GM12878 (cell line): ENCODE measurements around the gene SMCO4.
A peak's percentile ranks its signal among the peaks of the same experiment; 100 is the strongest.

Experiments
- CREB1 ChIP-seq: IDR thresholded peaks from 2 replicates; pipeline ENCODE4 v1.6.1; 2012; ENCODE audit warnings: low read depth, mild to moderate bottlenecking, inconsistent platforms
- POLR2AphosphoS2 ChIP-seq: IDR thresholded peaks from 2 replicates; pipeline ENCODE4 v1.6.1; 2011; ENCODE audit warnings: low read depth, mild to moderate bottlenecking, low read length, improper control_type of control experiment, moderate library complexity
- RFX5 ChIP-seq: IDR thresholded peaks from 2 replicates; pipeline ENCODE4 v1.6.1; 2011; ENCODE audit warnings: low read depth, low read length, improper control_type of control experiment
- SUZ12 ChIP-seq: fragments of 200-600 bp; sonication (generic); IDR thresholded peaks from one replicate; pipeline ENCODE4 v1.6.1; 2018; ENCODE audit warnings: antibody characterized with exemption, mild to moderate bottlenecking; ENCODE audit not compliant: unreplicated experiment
- ZSCAN29 ChIP-seq: fragments of 450-650 bp; IDR thresholded peaks from 2 replicates; pipeline ENCODE4 v1.6.1; 2017; ENCODE audit warnings: mild to moderate bottlenecking, moderate library complexity
- TF ChIP-seq, protein P1 (sequence below), 3 experiments: IDR thresholded peaks in 2 of 3; conservative IDR thresholded peaks in 1 of 3; 2 replicates each; pipeline ENCODE4 v1.5.1; 2011; ENCODE audit warnings: low read depth in 3 of 3, low read length in 3 of 3, mild to moderate bottlenecking in 3 of 3, control low read depth in 2 of 3, moderate library complexity in 2 of 3, inconsistent platforms in 1 of 3, mixed read lengths in 1 of 3; ENCODE audit not compliant: control insufficient read depth in 2 of 3, insufficient read depth in 1 of 3; ENCODE audit errors: extremely low read depth in 1 of 3

GRCh38 chr11:93541884-93542810 lies 1.0 kb downstream of the SMCO4 start:
- TF ChIP-seq, protein P1, sequence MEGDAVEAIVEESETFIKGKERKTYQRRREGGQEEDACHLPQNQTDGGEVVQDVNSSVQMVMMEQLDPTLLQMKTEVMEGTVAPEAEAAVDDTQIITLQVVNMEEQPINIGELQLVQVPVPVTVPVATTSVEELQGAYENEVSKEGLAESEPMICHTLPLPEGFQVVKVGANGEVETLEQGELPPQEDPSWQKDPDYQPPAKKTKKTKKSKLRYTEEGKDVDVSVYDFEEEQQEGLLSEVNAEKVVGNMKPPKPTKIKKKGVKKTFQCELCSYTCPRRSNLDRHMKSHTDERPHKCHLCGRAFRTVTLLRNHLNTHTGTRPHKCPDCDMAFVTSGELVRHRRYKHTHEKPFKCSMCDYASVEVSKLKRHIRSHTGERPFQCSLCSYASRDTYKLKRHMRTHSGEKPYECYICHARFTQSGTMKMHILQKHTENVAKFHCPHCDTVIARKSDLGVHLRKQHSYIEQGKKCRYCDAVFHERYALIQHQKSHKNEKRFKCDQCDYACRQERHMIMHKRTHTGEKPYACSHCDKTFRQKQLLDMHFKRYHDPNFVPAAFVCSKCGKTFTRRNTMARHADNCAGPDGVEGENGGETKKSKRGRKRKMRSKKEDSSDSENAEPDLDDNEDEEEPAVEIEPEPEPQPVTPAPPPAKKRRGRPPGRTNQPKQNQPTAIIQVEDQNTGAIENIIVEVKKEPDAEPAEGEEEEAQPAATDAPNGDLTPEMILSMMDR (IDR thresholded peaks at IDR 0.05 in 2 of 3, conservative IDR thresholded peaks at IDR 0.05 in 1 of 3; ENCODE audit: control insufficient read depth in 2 of 3, extremely low read depth in 1 of 3, insufficient read depth in 1 of 3, low read depth in 3 of 3, low read length in 3 of 3), result no peak
- no peak for TF ChIP-seq RFX5
- TF ChIP-seq POLR2AphosphoS2, result no peak
- TF ChIP-seq SUZ12, result no peak
- no peak for TF ChIP-seq ZSCAN29
- peak; percentile 58 for TF ChIP-seq CREB1
